ENCODE measurements around the gene SNX25.

Gene SNX25

GRCh38 chr4:185270037-185270436 lies 60.6 kb downstream of the SNX25 start:
- ATAC-seq = no peak

DNA sequence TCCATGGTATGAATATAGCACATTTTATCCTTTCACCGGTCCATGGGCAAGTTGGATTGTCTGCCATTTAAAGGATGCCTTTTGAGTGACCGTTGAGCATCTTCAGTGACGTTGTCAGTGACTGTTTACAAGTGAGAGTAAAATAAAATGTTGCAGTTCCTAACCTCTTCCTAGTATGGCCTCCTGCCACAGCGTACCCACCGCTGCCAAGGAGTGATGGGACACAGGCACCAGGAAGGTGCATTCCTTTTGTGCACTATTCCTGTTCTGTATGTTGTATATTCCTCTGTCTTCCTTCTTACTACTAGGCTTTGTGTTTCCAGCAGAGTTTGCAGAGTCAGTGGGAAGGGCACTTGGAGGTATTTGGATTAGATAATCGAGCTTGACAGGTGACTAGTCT lies 61.5 kb downstream of the SNX25 start:
- TF ChIP-seq OSR1 (CRISPR knock-in tag; IDR thresholded peaks at IDR 0.05) (no peak), SNAI2 (CRISPR knock-in tag; IDR thresholded peaks at IDR 0.05) (no peak), ZC3H10 (CRISPR knock-in tag; IDR thresholded peaks at IDR 0.05) (no peak), TSHZ2 (CRISPR knock-in tag; IDR thresholded peaks at IDR 0.05) (no peak), BACH2 (CRISPR knock-in tag; IDR thresholded peaks at IDR 0.05; ENCODE audit: borderline replicate concordance) (no peak), ZFP30 (CRISPR knock-in tag; IDR thresholded peaks at IDR 0.05) (no peak), PPARA (CRISPR knock-in tag; IDR thresholded peaks at IDR 0.05; ENCODE audit: borderline replicate concordance) (no peak), ESRRG (CRISPR knock-in tag; IDR thresholded peaks at IDR 0.05) (no peak), ISL1 (CRISPR knock-in tag; IDR thresholded peaks at IDR 0.05) (no peak), GLIS3 (CRISPR knock-in tag; IDR thresholded peaks at IDR 0.05) (no peak), RARB (CRISPR knock-in tag; IDR thresholded peaks at IDR 0.05) (no peak), ZFP3 (CRISPR knock-in tag; IDR thresholded peaks at IDR 0.05) (no peak), TOX (CRISPR knock-in tag; IDR thresholded peaks at IDR 0.05; ENCODE audit: borderline replicate concordance) (no peak), PATZ1 (CRISPR knock-in tag; IDR thresholded peaks at IDR 0.05; ENCODE audit: borderline replicate concordance) (no peak), ZNF565 (CRISPR knock-in tag; conservative IDR thresholded peaks at IDR 0.05; ENCODE audit: low read depth) (no peak)
- TF ChIP-seq, protein P1, sequence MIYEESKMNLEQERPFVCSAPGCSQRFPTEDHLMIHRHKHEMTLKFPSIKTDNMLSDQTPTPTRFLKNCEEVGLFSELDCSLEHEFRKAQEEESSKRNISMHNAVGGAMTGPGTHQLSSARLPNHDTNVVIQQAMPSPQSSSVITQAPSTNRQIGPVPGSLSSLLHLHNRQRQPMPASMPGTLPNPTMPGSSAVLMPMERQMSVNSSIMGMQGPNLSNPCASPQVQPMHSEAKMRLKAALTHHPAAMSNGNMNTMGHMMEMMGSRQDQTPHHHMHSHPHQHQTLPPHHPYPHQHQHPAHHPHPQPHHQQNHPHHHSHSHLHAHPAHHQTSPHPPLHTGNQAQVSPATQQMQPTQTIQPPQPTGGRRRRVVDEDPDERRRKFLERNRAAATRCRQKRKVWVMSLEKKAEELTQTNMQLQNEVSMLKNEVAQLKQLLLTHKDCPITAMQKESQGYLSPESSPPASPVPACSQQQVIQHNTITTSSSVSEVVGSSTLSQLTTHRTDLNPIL (CRISPR knock-in tag; IDR thresholded peaks at IDR 0.05; ENCODE audit: low read depth) = no peak
- no peak for ATAC-seq

More at GRCh38 chr4:185270037-185270436, 60.6 kb downstream of the SNX25 start:
- TF ChIP-seq BACH2 (CRISPR knock-in tag; IDR thresholded peaks at IDR 0.05; ENCODE audit: borderline replicate concordance) (no peak), ISL1 (CRISPR knock-in tag; IDR thresholded peaks at IDR 0.05) (no peak), PATZ1 (CRISPR knock-in tag; IDR thresholded peaks at IDR 0.05; ENCODE audit: borderline replicate concordance) (no peak), ZNF565 (CRISPR knock-in tag; conservative IDR thresholded peaks at IDR 0.05; ENCODE audit: low read depth) (no peak), PPARA (CRISPR knock-in tag; IDR thresholded peaks at IDR 0.05; ENCODE audit: borderline replicate concordance) (no peak), ZNF70 (CRISPR knock-in tag; IDR thresholded peaks at IDR 0.05) (no peak), OSR1 (CRISPR knock-in tag; IDR thresholded peaks at IDR 0.05) (no peak), GLIS3 (CRISPR knock-in tag; IDR thresholded peaks at IDR 0.05) (no peak), ESRRG (CRISPR knock-in tag; IDR thresholded peaks at IDR 0.05) (no peak), ARNTL (CRISPR knock-in tag; IDR thresholded peaks at IDR 0.05; ENCODE audit: borderline replicate concordance, low read depth) (no peak), ZFP30 (CRISPR knock-in tag; IDR thresholded peaks at IDR 0.05) (no peak)
- TF ChIP-seq, protein P1 (CRISPR knock-in tag; IDR thresholded peaks at IDR 0.05; ENCODE audit: low read depth) = no peak
- TF ChIP-seq, protein P2, sequence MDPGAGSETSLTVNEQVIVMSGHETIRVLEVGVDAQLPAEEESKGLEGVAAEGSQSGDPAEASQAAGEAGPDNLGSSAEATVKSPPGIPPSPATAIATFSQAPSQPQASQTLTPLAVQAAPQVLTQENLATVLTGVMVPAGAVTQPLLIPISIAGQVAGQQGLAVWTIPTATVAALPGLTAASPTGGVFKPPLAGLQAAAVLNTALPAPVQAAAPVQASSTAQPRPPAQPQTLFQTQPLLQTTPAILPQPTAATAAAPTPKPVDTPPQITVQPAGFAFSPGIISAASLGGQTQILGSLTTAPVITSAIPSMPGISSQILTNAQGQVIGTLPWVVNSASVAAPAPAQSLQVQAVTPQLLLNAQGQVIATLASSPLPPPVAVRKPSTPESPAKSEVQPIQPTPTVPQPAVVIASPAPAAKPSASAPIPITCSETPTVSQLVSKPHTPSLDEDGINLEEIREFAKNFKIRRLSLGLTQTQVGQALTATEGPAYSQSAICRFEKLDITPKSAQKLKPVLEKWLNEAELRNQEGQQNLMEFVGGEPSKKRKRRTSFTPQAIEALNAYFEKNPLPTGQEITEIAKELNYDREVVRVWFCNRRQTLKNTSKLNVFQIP (CRISPR knock-in tag; IDR thresholded peaks at IDR 0.05; ENCODE audit: borderline replicate concordance, low read depth) = no peak
